KMS-11 (cell line): Measurements from ENCODE around the gene ARID4B.

ENCODE experiments used
- H2AFZ ChIP-seq: fragments of 200-600 bp; sonication (generic); 2 replicates; pipeline ENCODE4 v1.6.1; 2016; ENCODE audit warnings: antibody characterized with exemption, mixed run types, low read depth
- H3K27ac ChIP-seq: fragments of 200-600 bp; sonication (generic); 2 replicates; pipeline ENCODE4 v1.6.1; 2016; ENCODE audit warnings: mild to moderate bottlenecking, mixed run types
- H3K27me3 ChIP-seq: fragments of 200-600 bp; sonication (generic); 2 replicates; pipeline ENCODE4 v1.6.1; 2017; ENCODE audit warnings: mild to moderate bottlenecking, low read depth, mixed run types, moderate library complexity; ENCODE audit not compliant: insufficient read depth
- H3K36me3 ChIP-seq: fragments of 200-600 bp; sonication (generic); 2 replicates; pipeline ENCODE4 v1.6.1; 2017; ENCODE audit warnings: mild to moderate bottlenecking, mixed run types; ENCODE audit not compliant: insufficient read depth
- H3K4me1 ChIP-seq: fragments of 200-600 bp; sonication (generic); 2 replicates; pipeline ENCODE4 v1.6.1; 2016; ENCODE audit warnings: mild to moderate bottlenecking, low read depth, mixed run types; ENCODE audit not compliant: poor library complexity, severe bottlenecking
- H3K4me2 ChIP-seq: fragments of 200-600 bp; sonication (generic); 2 replicates; pipeline ENCODE4 v1.7.0; 2016; ENCODE audit warnings: mild to moderate bottlenecking, mixed run types
- H3K4me3 ChIP-seq: fragments of 200-600 bp; sonication (generic); IDR thresholded peaks from 2 replicates; pipeline ENCODE4 v1.6.1; 2017; ENCODE audit warnings: low read depth, low read length, mixed read lengths; ENCODE audit not compliant: insufficient read depth
- H3K79me2 ChIP-seq: fragments of 200-600 bp; sonication (generic); 2 replicates; pipeline ENCODE4 v1.6.1; 2016; ENCODE audit warnings: low read depth, mixed run types; ENCODE audit not compliant: insufficient read depth
- H3K9ac ChIP-seq: fragments of 200-600 bp; sonication (generic); 2 replicates; pipeline ENCODE4 v1.6.1; 2016; ENCODE audit warnings: mild to moderate bottlenecking, mixed run types
- H4K20me1 ChIP-seq: fragments of 200-600 bp; sonication (generic); 2 replicates; pipeline ENCODE4 v1.6.1; 2016; ENCODE audit warnings: mild to moderate bottlenecking, mixed run types; ENCODE audit not compliant: insufficient read depth
- TF ChIP-seq, protein P1 (sequence below): fragments of 200-600 bp; sonication (generic); conservative IDR thresholded peaks from 2 replicates; pipeline ENCODE4 v1.6.1; 2017; ENCODE audit warnings: low read depth, mild to moderate bottlenecking, antibody characterized with exemption, low read length, moderate library complexity, mixed read lengths

The ARID4B gene

DNA sequence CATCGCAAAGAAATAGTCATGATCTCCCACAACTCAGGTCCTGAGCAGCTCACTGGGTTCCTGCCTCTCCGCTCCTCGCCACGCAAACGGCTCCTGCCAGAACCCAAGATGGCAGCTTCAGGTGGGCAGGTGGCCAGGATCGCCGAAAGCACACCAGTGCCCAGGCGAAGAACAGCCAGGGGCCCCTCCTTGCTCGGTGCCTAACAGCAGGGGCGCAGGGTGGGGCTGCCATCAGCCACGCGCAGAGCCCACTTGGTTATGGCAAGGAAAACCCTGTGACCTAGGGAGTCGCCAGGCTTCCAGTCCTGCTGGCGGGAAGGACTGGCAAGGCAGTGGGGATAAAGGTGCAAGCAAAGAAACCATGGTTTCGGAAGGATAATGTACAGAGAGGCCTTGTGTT, 47.5 kb downstream of the ARID4B start:
- Histone ChIP-seq H3K4me3 (no peak overlapping the region), H3K27me3 (no peaks in the 10 kb centered on the region), H3K9ac (no peak overlapping the region), H3K27ac (no peak overlapping the region), H2AFZ (no peak overlapping the region), H3K4me2 (no peak overlapping the region), H3K4me1 (peaks cover 8% of the 10 kb centered on the region), H3K79me2 (peaks cover 94% of the 10 kb centered on the region), H4K20me1 (peaks cover under 1% of the 10 kb centered on the region; the same call in 1 of the 2 replicates), H3K36me3 (no peaks in the 10 kb centered on the region)
- TF ChIP-seq, protein P1, sequence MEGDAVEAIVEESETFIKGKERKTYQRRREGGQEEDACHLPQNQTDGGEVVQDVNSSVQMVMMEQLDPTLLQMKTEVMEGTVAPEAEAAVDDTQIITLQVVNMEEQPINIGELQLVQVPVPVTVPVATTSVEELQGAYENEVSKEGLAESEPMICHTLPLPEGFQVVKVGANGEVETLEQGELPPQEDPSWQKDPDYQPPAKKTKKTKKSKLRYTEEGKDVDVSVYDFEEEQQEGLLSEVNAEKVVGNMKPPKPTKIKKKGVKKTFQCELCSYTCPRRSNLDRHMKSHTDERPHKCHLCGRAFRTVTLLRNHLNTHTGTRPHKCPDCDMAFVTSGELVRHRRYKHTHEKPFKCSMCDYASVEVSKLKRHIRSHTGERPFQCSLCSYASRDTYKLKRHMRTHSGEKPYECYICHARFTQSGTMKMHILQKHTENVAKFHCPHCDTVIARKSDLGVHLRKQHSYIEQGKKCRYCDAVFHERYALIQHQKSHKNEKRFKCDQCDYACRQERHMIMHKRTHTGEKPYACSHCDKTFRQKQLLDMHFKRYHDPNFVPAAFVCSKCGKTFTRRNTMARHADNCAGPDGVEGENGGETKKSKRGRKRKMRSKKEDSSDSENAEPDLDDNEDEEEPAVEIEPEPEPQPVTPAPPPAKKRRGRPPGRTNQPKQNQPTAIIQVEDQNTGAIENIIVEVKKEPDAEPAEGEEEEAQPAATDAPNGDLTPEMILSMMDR = no peak

DNA sequence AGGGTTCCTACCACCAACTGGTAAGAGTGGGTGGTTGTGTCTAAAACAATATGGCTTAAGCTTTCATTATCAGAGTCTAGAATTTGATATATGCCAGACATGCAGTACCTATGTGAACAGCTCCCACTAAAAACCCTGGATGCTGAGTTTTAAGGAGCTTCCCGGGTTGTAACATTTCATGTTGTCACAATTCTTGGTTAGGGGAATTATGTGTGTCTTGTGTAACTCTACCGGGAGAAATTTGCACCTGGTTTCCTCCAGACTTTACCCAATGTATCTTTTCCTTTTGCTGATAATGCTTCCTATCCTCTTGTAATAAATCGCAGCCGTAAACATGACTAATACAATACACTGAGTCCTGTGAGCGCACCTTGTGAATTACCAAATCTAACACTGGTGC, 48.3 kb downstream of the ARID4B start:
- H3K4me1 ChIP-seq = peaks cover 16% of the 10 kb centered on the region
- H3K36me3 ChIP-seq = no peaks in the 10 kb centered on the region
- TF ChIP-seq, protein P1 = no peak
- H3K9ac ChIP-seq = no peak overlapping the region
- no peak overlapping the region for H2AFZ ChIP-seq
- no peak overlapping the region for H3K4me2 ChIP-seq
- no peak overlapping the region for H3K27ac ChIP-seq
- no peaks in the 10 kb centered on the region for H3K27me3 ChIP-seq
- peaks cover 94% of the 10 kb centered on the region for H3K79me2 ChIP-seq
- peaks cover 8% of the 10 kb centered on the region for H4K20me1 ChIP-seq
- no peak overlapping the region for H3K4me3 ChIP-seq

DNA sequence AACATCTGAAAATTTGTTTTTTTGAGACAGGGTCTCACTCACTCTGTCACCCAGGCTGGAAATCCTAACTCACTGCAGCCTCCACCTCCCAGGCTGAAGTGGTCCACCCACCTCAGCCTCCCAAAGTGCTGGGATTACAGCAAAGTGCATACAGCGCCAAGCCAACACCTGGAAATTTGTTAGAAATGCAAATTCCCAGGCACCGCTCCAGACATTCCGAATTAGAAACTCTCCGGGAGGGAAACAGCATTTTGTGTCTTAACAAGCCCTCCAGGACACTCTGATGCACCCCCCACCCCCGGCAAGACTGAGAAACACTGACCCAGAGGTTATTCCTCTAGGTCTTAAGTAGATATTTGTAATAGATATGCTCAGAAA, 49.1 kb downstream of the ARID4B start:
- H3K9ac ChIP-seq = no peak overlapping the region
- H2AFZ ChIP-seq = no peak overlapping the region
- H3K4me3 ChIP-seq = no peak overlapping the region
- no peaks in the 10 kb centered on the region for H3K36me3 ChIP-seq
- peaks cover 92% of the 10 kb centered on the region for H3K79me2 ChIP-seq
- peaks cover 20% of the 10 kb centered on the region for H3K4me1 ChIP-seq
- peaks cover 8% of the 10 kb centered on the region for H4K20me1 ChIP-seq
- no peak overlapping the region for H3K4me2 ChIP-seq
- no peaks in the 10 kb centered on the region for H3K27me3 ChIP-seq
- no peak overlapping the region for H3K27ac ChIP-seq
- TF ChIP-seq, protein P1 = no peak

DNA sequence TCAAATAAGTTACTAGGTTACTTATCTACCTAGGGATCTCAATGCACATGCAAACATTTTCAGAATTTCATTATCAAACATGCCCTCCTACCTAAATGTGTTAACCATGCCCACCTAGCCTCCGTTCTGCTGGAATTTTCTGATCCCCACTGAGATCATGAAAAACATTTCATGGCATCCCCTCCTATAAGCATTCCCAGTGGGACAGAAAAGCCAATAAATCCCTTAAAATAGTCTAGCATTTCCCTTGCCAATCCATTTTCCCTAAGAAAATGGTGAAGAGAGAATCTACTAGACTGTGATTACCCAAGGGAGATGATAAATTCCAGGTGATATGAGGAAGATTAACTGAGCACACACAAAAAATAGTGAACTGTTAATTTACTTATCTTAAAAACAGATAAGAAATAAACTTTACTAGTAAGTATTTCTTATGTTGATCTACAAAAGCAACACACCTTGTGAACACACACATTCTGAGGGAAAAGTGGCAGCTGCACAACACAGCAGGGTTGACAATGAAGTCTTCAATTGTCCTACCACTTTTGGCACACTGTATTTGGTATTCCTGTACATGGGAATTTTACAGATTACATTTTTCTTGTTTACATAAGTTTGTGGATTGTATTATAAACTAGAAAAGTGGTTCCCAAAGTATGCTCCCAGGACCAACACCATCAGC, 49.6 kb downstream of the ARID4B start:
- Histone ChIP-seq H4K20me1 (peaks cover 8% of the 10 kb centered on the region), H3K36me3 (no peaks in the 10 kb centered on the region), H3K4me2 (no peak overlapping the region), H3K9ac (no peak overlapping the region), H3K4me3 (no peak overlapping the region), H3K27ac (no peak overlapping the region), H3K4me1 (peaks cover 20% of the 10 kb centered on the region), H3K27me3 (no peaks in the 10 kb centered on the region), H2AFZ (no peak overlapping the region), H3K79me2 (peaks cover 94% of the 10 kb centered on the region)
- TF ChIP-seq, protein P1 = no peak
